Endothelial cell of umbilical vein (primary cell): ENCODE data around the gene GUK1. TPM values are rescaled to one million over a fixed set of nuclear protein-coding genes. Genes with fewer than 3 reads are reported as not detected.

Experiments used
- BruUV-seq: library from RNA; stranded (reverse); fragments of 400-500 nt; replicated peaks from 2 replicates; lab custom pipeline; 2021; lab: Mats Ljungman, UMichigan
- CTCF ChIA-PET: fragments of 300-600, 350-600 bp; sonication (Branson Sonifier 250); formaldehyde crosslinking; loops from one replicate; lab custom pipeline; 2021; ENCODE audit warnings: antibody characterized with exemption, inconsistent platforms; lab: Charles Lee
- POLR2A ChIA-PET: fragments of 300-600, 350-600 bp; sonication (Branson Sonifier 250); formaldehyde crosslinking; loops from one replicate; lab custom pipeline; 2021; ENCODE audit warnings: antibody characterized with exemption, inconsistent platforms; lab: Charles Lee
- DNase-seq: peaks from one replicate; pipeline ENCODE4 v3.0.0-alpha.2; 2011; ENCODE audit warnings: low read depth, low spot score
- FAIRE-seq: peaks from 2 replicates; lab custom pipeline; 2011; peaks lifted over from hg19 to GRCh38; lab: Jason Lieb, UNC
- H2AFZ ChIP-seq: 2 replicates; pipeline ENCODE4 v1.6.0; 2012; ENCODE audit warnings: low read depth, low read length, control low read depth, inconsistent platforms
- H3K27ac ChIP-seq: 2 replicates; pipeline ENCODE4 v1.5.1; 2011; ENCODE audit warnings: low read depth, mild to moderate bottlenecking, control low read depth, low read length, moderate library complexity; ENCODE audit not compliant: insufficient read depth
- H3K27me3 ChIP-seq, 2 experiments: 2 replicates each; pipeline versions ENCODE4 v1.6.0 to v1.6.1; 2011; ENCODE audit warnings: low read length in 2 of 2, mixed read lengths in 1 of 2; ENCODE audit not compliant: control insufficient read depth in 2 of 2, insufficient read depth in 2 of 2
- H3K36me3 ChIP-seq, 2 experiments: 2 replicates in 1 of 2; 3 replicates in 1 of 2; pipeline ENCODE4 v1.5.1; 2011; ENCODE audit warnings: low read length in 2 of 2, mild to moderate bottlenecking in 1 of 2, moderate library complexity in 1 of 2; ENCODE audit not compliant: control insufficient read depth in 2 of 2, insufficient read depth in 2 of 2; ENCODE audit errors: extremely low read depth in 1 of 2
- H3K4me1 ChIP-seq: 3 replicates; pipeline ENCODE4 v1.5.1; 2011; ENCODE audit warnings: mild to moderate bottlenecking, low read length; ENCODE audit not compliant: control insufficient read depth, insufficient read depth; ENCODE audit errors: extremely low read depth
- H3K4me2 ChIP-seq: 2 replicates; pipeline ENCODE4 v1.6.1; 2011; ENCODE audit warnings: low read length, control low read depth, mixed read lengths; ENCODE audit not compliant: insufficient read depth
- H3K4me3 ChIP-seq, 3 experiments: fragments of 200-600 bp in 1 of 3; sonication (generic), shearing (Covaris generic) in 1 of 3; replicated peaks in 1 of 3; 2 replicates each; pipeline ENCODE4 v1.5.1; 2011 to 2016; ENCODE audit warnings: control low read depth in 3 of 3, low read length in 3 of 3, mild to moderate bottlenecking in 2 of 3, inconsistent platforms in 1 of 3, low read depth in 1 of 3, moderate library complexity in 1 of 3; ENCODE audit not compliant: insufficient read depth in 1 of 3
- H3K79me2 ChIP-seq: 2 replicates; pipeline ENCODE4 v1.6.0; 2012; ENCODE audit warnings: low read length, inconsistent platforms; ENCODE audit not compliant: control insufficient read depth, insufficient read depth
- H3K9ac ChIP-seq: replicated peaks from 2 replicates; pipeline ENCODE3; 2011; ENCODE audit warnings: low read length, control low read depth; ENCODE audit not compliant: insufficient read depth; ENCODE audit errors: extremely low read depth
- H3K9me1 ChIP-seq: replicated peaks from 3 replicates; pipeline ENCODE4 v1.6.0; 2011; ENCODE audit warnings: mild to moderate bottlenecking, low read length; ENCODE audit not compliant: control insufficient read depth, insufficient read depth; ENCODE audit errors: extremely low read depth
- H3K9me3 ChIP-seq: replicated peaks from 2 replicates; pipeline ENCODE4 v1.5.1; 2012; ENCODE audit warnings: low read length, inconsistent platforms; ENCODE audit not compliant: control insufficient read depth, insufficient read depth
- H4K20me1 ChIP-seq: replicated peaks from 2 replicates; pipeline ENCODE3; 2011; ENCODE audit warnings: mild to moderate bottlenecking, low read length; ENCODE audit not compliant: control insufficient read depth, insufficient read depth; ENCODE audit errors: extremely low read depth
- EZH2 ChIP-seq: IDR thresholded peaks from 2 replicates; pipeline ENCODE4 v1.6.1; 2012; ENCODE audit warnings: borderline replicate concordance, low read depth, mild to moderate bottlenecking, moderate library complexity, low read length, inconsistent platforms; ENCODE audit not compliant: severe bottlenecking
- FOS ChIP-seq: IDR thresholded peaks from 2 replicates; pipeline ENCODE4 v1.6.1; 2011; ENCODE audit warnings: mild to moderate bottlenecking, low read length, moderate library complexity, borderline replicate concordance; ENCODE audit not compliant: insufficient read depth
- GATA2 ChIP-seq: IDR thresholded peaks from 2 replicates; pipeline ENCODE4 v1.7.0; 2011; ENCODE audit warnings: low read depth, mild to moderate bottlenecking, moderate library complexity, mixed read lengths, low read length; ENCODE audit not compliant: insufficient read length, insufficient read depth
- JUN ChIP-seq: IDR thresholded peaks from 2 replicates; pipeline ENCODE4 v1.6.1; 2011; ENCODE audit warnings: borderline replicate concordance, low read depth; ENCODE audit not compliant: insufficient read length, insufficient read depth
- MAX ChIP-seq: IDR thresholded peaks from 2 replicates; pipeline ENCODE4 v1.6.1; 2011; ENCODE audit not compliant: insufficient read depth, insufficient read length
- MYC ChIP-seq: IDR thresholded peaks from one replicate; pipeline ENCODE4 v1.6.1; 2011; ENCODE audit warnings: mild to moderate bottlenecking, low read depth, low read length
- POLR2A ChIP-seq: IDR thresholded peaks from 2 replicates; pipeline ENCODE4 v1.6.1; 2012; ENCODE audit warnings: low read depth, mild to moderate bottlenecking, control low read depth, low read length
- POLR2AphosphoS5 ChIP-seq: IDR thresholded peaks from 2 replicates; pipeline ENCODE4 v1.6.1; 2012; ENCODE audit warnings: low read depth, mild to moderate bottlenecking, control low read depth, low read length, moderate library complexity; ENCODE audit not compliant: insufficient read depth
- dilution Hi-C: fragments of 300-500 bp; cut with MboI; formaldehyde crosslinking; loops from one replicate; pipeline ENCODE4 v1.15.0; 2019; ENCODE audit warnings: low sequenced_read_pairs; ENCODE audit not compliant: extremely low pct_ligation_motif_present
- intact Hi-C: fragments of 100-400 bp; cut with micrococcal nuclease; formaldehyde crosslinking; loops from one replicate; pipeline ENCODE4 v1.10.0; 2022
- polyA plus RNA-seq, 4 experiments: library from polyadenylated mRNA; depleted of rRNA in 3 of 4; stranded (reverse) in 3 of 4; unstranded in 1 of 4; fragments of >200 nt; gene quantifications; 2 replicates each; pipeline versions ENCODE4 v1.2.1 to v1.2.3, GENCODE V29; 2011 to 2012; ENCODE audit warnings: missing spikeins in 1 of 4
- total RNA-seq: library from RNA; stranded (reverse); gene quantifications from 2 replicates; pipeline ENCODE4 v1.2.3, GENCODE V29; 2021
- TF ChIP-seq, protein P1 (sequence below), 2 donors: IDR thresholded peaks; 1 replicate in 1 of 2; 2 replicates in 1 of 2; pipeline ENCODE4 v1.5.1; 2011; ENCODE audit warnings: low read length in 2 of 2, mild to moderate bottlenecking in 2 of 2, moderate library complexity in 2 of 2, control low read depth in 1 of 2, inconsistent platforms in 1 of 2, low read depth in 1 of 2; ENCODE audit not compliant: insufficient read depth in 1 of 2; ENCODE audit errors: extremely low read depth in 1 of 2

GUK1 gene
- total and polyA plus RNA-seq, 2 donors (not counting 3 experiments of a cell fraction or from before 2014, with no cell fraction given): 239 to 742 TPM

DNA sequence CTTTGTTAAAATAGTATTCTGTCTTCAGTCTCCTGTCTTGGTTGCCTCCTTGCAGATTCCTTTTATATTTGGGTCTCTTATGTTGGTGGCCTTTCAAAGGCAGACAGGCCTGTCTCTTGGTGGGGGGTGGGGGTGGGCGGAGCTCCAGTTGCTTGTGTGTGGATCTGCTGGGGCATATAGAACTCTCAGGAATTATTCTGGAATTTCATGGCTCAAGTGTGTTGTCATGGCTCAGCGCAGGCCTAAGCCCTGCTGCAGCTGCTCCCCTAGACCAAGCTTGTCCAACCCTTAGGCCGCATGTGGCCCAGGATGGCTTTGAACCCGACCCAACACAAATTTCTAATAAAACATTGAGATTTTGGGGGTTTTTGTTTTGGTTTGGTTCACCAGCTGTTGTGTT lies 44.9 kb upstream of the GUK1 start:
- H3K4me1 ChIP-seq: peaks cover 21% of the 10 kb centered on the region
- no peak overlapping the region for H3K4me2 ChIP-seq
- intact Hi-C loops: no loop called here
- peaks cover 10 to 39% of the 10 kb centered on the region in 2 experiments for H3K36me3 ChIP-seq
- peaks cover 18% of the 10 kb centered on the region for H4K20me1 ChIP-seq
- H3K27me3 ChIP-seq: no peaks in the 10 kb centered on the region
- no TSS peak for BruUV-seq
- TF ChIP-seq EZH2 (no peak), JUN (no peak), POLR2AphosphoS5 (no peak), MYC (no peak), FOS (no peak), GATA2 (no peak), MAX (no peak), POLR2A (no peak)
- TF ChIP-seq, protein P1, sequence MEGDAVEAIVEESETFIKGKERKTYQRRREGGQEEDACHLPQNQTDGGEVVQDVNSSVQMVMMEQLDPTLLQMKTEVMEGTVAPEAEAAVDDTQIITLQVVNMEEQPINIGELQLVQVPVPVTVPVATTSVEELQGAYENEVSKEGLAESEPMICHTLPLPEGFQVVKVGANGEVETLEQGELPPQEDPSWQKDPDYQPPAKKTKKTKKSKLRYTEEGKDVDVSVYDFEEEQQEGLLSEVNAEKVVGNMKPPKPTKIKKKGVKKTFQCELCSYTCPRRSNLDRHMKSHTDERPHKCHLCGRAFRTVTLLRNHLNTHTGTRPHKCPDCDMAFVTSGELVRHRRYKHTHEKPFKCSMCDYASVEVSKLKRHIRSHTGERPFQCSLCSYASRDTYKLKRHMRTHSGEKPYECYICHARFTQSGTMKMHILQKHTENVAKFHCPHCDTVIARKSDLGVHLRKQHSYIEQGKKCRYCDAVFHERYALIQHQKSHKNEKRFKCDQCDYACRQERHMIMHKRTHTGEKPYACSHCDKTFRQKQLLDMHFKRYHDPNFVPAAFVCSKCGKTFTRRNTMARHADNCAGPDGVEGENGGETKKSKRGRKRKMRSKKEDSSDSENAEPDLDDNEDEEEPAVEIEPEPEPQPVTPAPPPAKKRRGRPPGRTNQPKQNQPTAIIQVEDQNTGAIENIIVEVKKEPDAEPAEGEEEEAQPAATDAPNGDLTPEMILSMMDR (IDR thresholded peaks at IDR 0.05; ENCODE audit: extremely low read depth in 1 of 2, insufficient read depth in 1 of 2, low read depth in 1 of 2, low read length in 2 of 2): no peak
- no peak for FAIRE-seq
- dilution Hi-C loops: no loop called here
- H3K27ac ChIP-seq: no peak overlapping the region
- H3K4me3 ChIP-seq: no peak overlapping the region
- no peaks in the 10 kb centered on the region for H3K9me1 ChIP-seq
- no peak for DNase-seq
- H3K9ac ChIP-seq: no peak overlapping the region
- ChIA-PET POLR2A (no interaction called here), CTCF (interaction anchor here (1.2 kb wide), 1 partner anchor 96 kb away, joined by 3 read pairs; no protein-coding TSS in a partner anchor)
- peaks cover 4% of the 10 kb centered on the region for H3K9me3 ChIP-seq
- H3K79me2 ChIP-seq: peaks cover 92% of the 10 kb centered on the region
- H2AFZ ChIP-seq: no peak overlapping the region
